BJ (cell line): Measurements from ENCODE around the gene CNN1. TPM values are rescaled to one million over a fixed set of nuclear protein-coding genes. Genes with fewer than 3 reads are reported as not detected.

Experiments used
- CTCF ChIA-PET: fragments of 350-600 bp; formaldehyde crosslinking; extraction: SDS; loops from one replicate; lab custom pipeline; 2021; ENCODE audit warnings: antibody characterized with exemption, inconsistent platforms; lab: Yijun Ruan, JAX
- POLR2A ChIA-PET: fragments of 300-600 bp; sonication (Branson Sonifier 250); formaldehyde crosslinking; extraction: SDS; loops from one replicate; lab custom pipeline; 2021; ENCODE audit warnings: antibody characterized with exemption; lab: Charles Lee
- DNase-seq: peaks from one replicate; pipeline ENCODE4 v3.0.0-alpha.2; 2011; ENCODE audit warnings: low read depth
- H3K27me3 ChIP-seq: 2 replicates; pipeline ENCODE4 v1.6.0; 2011; ENCODE audit warnings: low read length; ENCODE audit not compliant: control insufficient read depth, insufficient read depth
- H3K36me3 ChIP-seq: 2 replicates; pipeline ENCODE4 v1.5.1; 2011; ENCODE audit warnings: low read length; ENCODE audit not compliant: control insufficient read depth, insufficient read depth
- H3K4me3 ChIP-seq: 2 replicates; pipeline ENCODE4 v1.5.1; 2011; ENCODE audit warnings: low read depth, mild to moderate bottlenecking, control low read depth, low read length
- CTCF ChIP-seq: IDR thresholded peaks from 2 replicates; pipeline ENCODE4 v1.5.1; 2011; ENCODE audit warnings: low read depth, mild to moderate bottlenecking, control low read depth, inconsistent platforms, low read length, moderate library complexity; ENCODE audit not compliant: insufficient read depth
- polyA plus RNA-seq: library from polyadenylated mRNA; depleted of rRNA; stranded (reverse); fragments of >200 nt; gene quantifications from 2 replicates; pipeline ENCODE4 v1.2.3, GENCODE V29; 2011

CNN1 gene
- polyA plus RNA-seq, 1 experiment, result 267 TPM

GRCh38 chr19:11577451-11578257 lies 39.0 kb downstream of the CNN1 start, which contains the start of gene ACP5:
ACP5 (minus strand) TSS chr19:11577645; CDS start chr19:11577317, 328 bp downstream.
- Histone ChIP-seq H3K4me3 (no peak within 1 kb of the TSS), H3K27me3 (no peaks in the 10 kb centered on the region), H3K36me3 (no peaks in the 10 kb centered on the region)
- CTCF ChIA-PET, result interaction anchor here (0.6 to 2.1 kb wide), 3 partner anchors 11 to 130 kb away, joined by 3 to 9 read pairs (median 5); no protein-coding TSS in a partner anchor
- TF ChIP-seq CTCF, result no peak
- DNase-seq, result no peak
- POLR2A ChIA-PET, result no interaction called here

GRCh38 chr19:11578258-11579142 lies 39.8 kb downstream of the CNN1 start:
- H3K4me3 ChIP-seq, result no peak overlapping the region
- ChIA-PET CTCF (interaction anchor here (0.6 to 2.1 kb wide), 5 partner anchors 10 to 131 kb away, joined by 3 to 9 read pairs (median 5); no protein-coding TSS in a partner anchor), POLR2A (no interaction called here)
- H3K27me3 ChIP-seq, result no peaks in the 10 kb centered on the region
- H3K36me3 ChIP-seq, result no peaks in the 10 kb centered on the region
- no peak for TF ChIP-seq CTCF
- no peak for DNase-seq

GRCh38 chr19:11580116-11580515 lies 41.5 kb downstream of the CNN1 start:
- DNase-seq, result no peak
- POLR2A ChIA-PET, result no interaction called here
- TF ChIP-seq CTCF, result no peak
- Histone ChIP-seq H3K4me3 (no peak overlapping the region), H3K27me3 (no peaks in the 10 kb centered on the region), H3K36me3 (no peaks in the 10 kb centered on the region)
- CTCF ChIA-PET, result interaction anchor here (1.5 to 2.0 kb wide), 3 partner anchors 8 to 20 kb away, joined by 3 to 9 read pairs (median 8); partner anchors contain the start of gene ELOF1

GRCh38 chr19:11581740-11582139 lies 43.1 kb downstream of the CNN1 start:
- no peak for TF ChIP-seq CTCF
- Histone ChIP-seq H3K36me3 (no peaks in the 10 kb centered on the region), H3K27me3 (no peaks in the 10 kb centered on the region), H3K4me3 (no peak overlapping the region)
- ChIA-PET POLR2A (no interaction called here), CTCF (interaction anchor here (1.1 to 2.0 kb wide), 2 partner anchors 14 to 22 kb away, joined by 3 to 9 read pairs; partner anchors contain the start of gene ELOF1)
- DNase-seq, result no peak

GRCh38 chr19:11586331-11586730 lies 47.7 kb downstream of the CNN1 start:
- Histone ChIP-seq H3K27me3 (no peaks in the 10 kb centered on the region), H3K4me3 (no peak overlapping the region), H3K36me3 (no peaks in the 10 kb centered on the region)
- CTCF ChIA-PET, result interaction anchor here (0.6 to 3.0 kb wide), 9 partner anchors 10 to 100 kb away, joined by 3 to 9 read pairs (median 3); partner anchors contain the start of gene ELOF1
- DNase-seq, result no peak
- no peak for TF ChIP-seq CTCF
- POLR2A ChIA-PET, result no interaction called here
